ENCODE results near the gene IQCN.

IQCN gene

DNA sequence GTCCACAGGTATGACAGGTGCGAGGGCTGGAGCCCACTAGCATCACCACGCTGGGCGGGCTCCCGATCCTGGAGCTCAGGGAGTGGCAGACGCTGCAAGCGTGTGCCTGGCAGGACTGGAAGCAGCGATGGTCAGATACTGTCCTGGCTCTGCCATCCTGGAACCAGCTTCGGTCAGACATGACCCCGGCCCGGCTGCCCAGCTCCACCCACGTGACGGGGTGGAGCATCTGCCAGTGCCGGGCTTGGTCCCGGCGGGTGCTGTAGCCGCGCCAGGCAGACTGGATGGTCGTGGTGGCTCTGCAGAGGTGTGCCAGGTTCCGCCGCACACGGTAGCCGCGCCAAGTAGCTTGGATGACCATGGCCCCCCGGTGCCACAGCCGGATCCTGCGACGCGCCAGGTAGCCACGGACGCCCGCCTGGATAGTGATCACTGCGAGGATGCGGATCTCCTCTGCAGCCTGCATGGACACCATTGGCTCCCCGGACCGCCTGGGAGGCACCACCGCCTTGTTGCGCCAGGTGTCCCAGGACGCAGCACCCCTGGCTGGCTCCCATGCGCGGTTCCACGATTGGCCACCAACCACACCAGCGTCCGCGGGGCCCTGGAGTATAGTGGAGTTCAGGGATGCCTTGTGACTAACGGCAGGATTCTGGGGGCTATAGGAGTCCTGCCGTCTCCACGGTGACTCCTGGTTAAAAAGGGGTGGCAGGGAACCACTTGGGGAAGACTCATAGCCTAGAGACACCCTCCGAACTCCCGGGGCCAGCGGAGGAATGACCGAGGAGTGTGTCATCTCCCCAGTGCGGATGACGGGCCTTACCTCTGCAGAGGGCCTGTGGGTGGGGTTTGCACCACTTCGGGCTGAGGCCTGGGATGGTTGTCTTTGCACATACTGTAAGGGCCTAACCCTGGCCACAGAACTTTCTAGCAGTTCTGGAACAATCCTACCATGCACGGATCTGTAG is 16.5 kb downstream of the IQCN start:
- no peak for DNase-seq (ENCODE audit: low read depth)
- H3K4me3 ChIP-seq (ENCODE audit: low read depth, low read length), result no peak overlapping the region
- TF ChIP-seq CTCF (IDR thresholded peaks at IDR 0.05; ENCODE audit: control insufficient read depth, extremely low read depth, insufficient read depth), result no peak

- no peak overlapping the region for H3K4me3 ChIP-seq (ENCODE audit: low read depth, low read length)
- peak; percentile 44 for TF ChIP-seq CTCF (IDR thresholded peaks at IDR 0.05; ENCODE audit: control insufficient read depth, extremely low read depth, insufficient read depth)
- no peak for DNase-seq (ENCODE audit: low read depth)
Measured at GRCh38 chr19:18254546-18255503, 19.4 kb downstream of the IQCN start.

- DNase-seq (ENCODE audit: low read depth), result no peak
- no peak overlapping the region for H3K4me3 ChIP-seq (ENCODE audit: low read depth, low read length)
- TF ChIP-seq CTCF (IDR thresholded peaks at IDR 0.05; ENCODE audit: control insufficient read depth, extremely low read depth, insufficient read depth), result no peak
Measured at GRCh38 chr19:18253716-18254115, 20.5 kb downstream of the IQCN start.

DNA sequence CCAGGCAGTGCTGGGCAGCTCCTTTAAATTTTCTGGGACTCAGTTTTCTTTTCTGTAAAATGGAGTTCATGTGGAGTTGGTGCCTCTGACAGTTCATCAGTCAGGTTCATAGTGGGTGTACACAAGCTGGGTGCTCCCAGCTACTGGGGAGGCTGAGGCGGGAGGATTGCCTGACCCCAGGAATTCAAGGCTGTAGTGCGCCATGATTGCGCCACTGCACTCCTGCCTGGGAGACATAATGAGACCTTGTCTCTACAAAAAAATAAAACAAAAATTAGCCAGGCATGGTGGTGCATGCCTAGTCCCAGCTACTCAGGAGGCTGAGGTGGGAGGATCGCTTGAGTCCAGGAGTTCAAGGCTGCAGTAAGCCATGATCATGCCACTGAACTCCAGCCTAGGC is 21.1 kb downstream of the IQCN start:
- H3K4me3 ChIP-seq (ENCODE audit: low read depth, low read length), result no peak overlapping the region
- no peak for DNase-seq (ENCODE audit: low read depth)
- TF ChIP-seq CTCF (IDR thresholded peaks at IDR 0.05; ENCODE audit: control insufficient read depth, extremely low read depth, insufficient read depth), result no peak

DNA sequence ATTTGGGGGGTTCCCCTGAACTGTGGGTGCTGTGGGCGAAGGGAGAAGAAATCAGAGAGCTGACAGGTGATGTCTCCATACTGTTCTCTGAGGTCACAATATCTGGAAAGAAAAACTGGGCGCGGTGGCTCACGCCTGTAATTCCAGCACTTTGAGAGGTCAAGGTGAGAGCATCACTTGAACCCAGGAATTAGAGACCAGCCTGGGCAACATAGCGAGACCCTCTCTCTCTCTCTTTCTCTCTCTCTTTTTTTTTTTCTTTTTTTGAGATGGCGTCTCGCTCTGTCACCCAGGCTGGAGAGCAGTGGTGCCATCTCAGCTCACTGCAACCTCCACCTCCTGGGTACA is 21.9 kb downstream of the IQCN start:
- DNase-seq (ENCODE audit: low read depth), result no peak
- no peak overlapping the region for H3K4me3 ChIP-seq (ENCODE audit: low read depth, low read length)
- no peak for TF ChIP-seq CTCF (IDR thresholded peaks at IDR 0.05; ENCODE audit: control insufficient read depth, extremely low read depth, insufficient read depth)

DNA sequence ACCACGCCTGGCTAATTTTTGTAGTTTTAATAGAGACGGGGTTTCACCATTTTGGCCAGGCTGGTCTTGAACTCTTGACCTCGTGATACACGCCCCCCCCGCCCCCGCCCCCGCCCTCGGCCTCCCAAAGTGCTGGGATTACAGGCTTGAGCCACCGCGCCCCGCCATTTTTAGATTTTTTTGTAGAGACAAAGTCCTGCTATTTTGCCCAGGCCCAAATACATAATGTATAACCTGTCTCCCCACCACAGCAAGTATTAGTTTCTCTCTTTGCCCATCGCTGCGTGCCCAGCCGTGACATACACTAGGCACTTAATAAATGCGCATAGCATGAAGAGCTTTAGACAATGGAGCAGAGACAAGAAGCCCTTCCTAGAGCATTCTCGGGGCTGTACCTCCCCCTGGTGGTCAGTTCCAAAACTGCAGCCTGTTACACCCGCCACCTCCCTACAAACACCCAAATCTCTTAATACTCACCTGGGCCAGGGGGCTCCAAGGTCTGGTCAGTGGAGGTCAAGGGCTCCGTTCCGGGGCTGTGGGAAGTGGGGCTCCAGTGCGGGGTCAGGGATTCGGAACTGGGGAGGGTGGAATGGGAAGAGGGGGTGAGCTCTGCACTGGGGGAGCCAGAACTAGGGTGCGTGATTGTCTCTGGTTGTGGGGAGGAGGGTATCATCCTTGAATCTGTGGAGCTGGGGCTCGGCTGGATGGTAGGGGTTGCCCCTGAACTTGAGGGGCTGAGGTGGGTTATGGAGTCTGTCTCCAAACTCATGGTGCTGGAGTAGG is 22.5 kb downstream of the IQCN start:
- peak; percentile 35 for DNase-seq (ENCODE audit: low read depth)
- H3K4me3 ChIP-seq (ENCODE audit: low read depth, low read length), result no peak overlapping the region
- TF ChIP-seq CTCF (IDR thresholded peaks at IDR 0.05; ENCODE audit: control insufficient read depth, extremely low read depth, insufficient read depth), result peak; percentile 86

Measured in LNCaP clone FGC (cell line).